ENCODE data around the gene HIP1R. TPM values are rescaled to one million over a fixed set of nuclear protein-coding genes. Genes with fewer than 3 reads are reported as not detected.

Gene HIP1R
- total and polyA plus RNA-seq, 2 experiments from 2014 or later, result 8.0 to 22.1 TPM

GRCh38 chr12:122830517-122831214 lies 4.6 kb upstream of the HIP1R start:
- Mint-ChIP-seq H3K9me3 (no peaks in the 10 kb centered on the region), H3K36me3 (ENCODE audit: low read depth) (no peaks in the 10 kb centered on the region; the same call in 2 of the 3 replicates), H3K27ac (no peak overlapping the region), H3K27me3 (ENCODE audit: insufficient read depth, low read depth, poor library complexity) (peaks cover 18% of the 10 kb centered on the region), H3K4me1 (peaks cover 26% of the 10 kb centered on the region), H3K4me3 (no peak overlapping the region)
- DNase-seq (ENCODE audit: low spot score) (no peak), ATAC-seq (no peak)
- TF ChIP-seq POLR2AphosphoS5 (IDR thresholded peaks at IDR 0.05; ENCODE audit: low read depth) (no peak), CREB1 (CRISPR knock-in tag; IDR thresholded peaks at IDR 0.05; ENCODE audit: low read depth) (no peak), ZNF114 (CRISPR knock-in tag; IDR thresholded peaks at IDR 0.05) (no peak), CTCF (conservative IDR thresholded peaks at IDR 0.05; ENCODE audit: low read depth in 2 of 2) (no peak), REST (IDR thresholded peaks at IDR 0.05; ENCODE audit: unreplicated experiment) (no peak), EZH2phosphoT487 (IDR thresholded peaks at IDR 0.05; ENCODE audit: unreplicated experiment) (no peak), ETS1 (IDR thresholded peaks at IDR 0.05) (no peak), ZNF331 (CRISPR knock-in tag; IDR thresholded peaks at IDR 0.05; ENCODE audit: low read depth) (no peak), STAT1 (IDR thresholded peaks at IDR 0.05; ENCODE audit: unreplicated experiment) (no peak)
- Histone ChIP-seq H3K27ac (ENCODE audit: low read depth) (no peak overlapping the region), H3K4me3 (no peak overlapping the region), H3F3A (replicated peaks; ENCODE audit: low read depth) (peaks cover 4% of the 10 kb centered on the region; the same call in 1 of the 2 replicates), H2AFZ (no peak overlapping the region), H3K36me3 (ENCODE audit: insufficient read depth) (no peaks in the 10 kb centered on the region), H3K9me2 (ENCODE audit: insufficient read depth) (no peaks in the 10 kb centered on the region), H3K27me3 (ENCODE audit: insufficient read depth) (peaks cover 21% of the 10 kb centered on the region), H3K4me1 (ENCODE audit: insufficient read depth) (peaks cover 11% of the 10 kb centered on the region; the same call in 1 of the 2 replicates), H4K20me1 (replicated peaks; ENCODE audit: insufficient read depth) (0 out of 2 replicates have a peak, but pooled peaks cover 5% of the 10 kb centered on the region), H3K4me2 (no peak overlapping the region), H3K79me2 (replicated peaks; ENCODE audit: insufficient read depth) (no peaks in the 10 kb centered on the region)

Data from GM23338 (cell line).